ENCODE measurements around the gene ATXN7L1. TPM values are rescaled to one million over a fixed set of nuclear protein-coding genes. Genes with fewer than 3 reads are reported as not detected.

ATXN7L1 gene
- total RNA-seq, 2 experiments from 2014 or later, result 0.59 TPM; not detected in 1

DNA sequence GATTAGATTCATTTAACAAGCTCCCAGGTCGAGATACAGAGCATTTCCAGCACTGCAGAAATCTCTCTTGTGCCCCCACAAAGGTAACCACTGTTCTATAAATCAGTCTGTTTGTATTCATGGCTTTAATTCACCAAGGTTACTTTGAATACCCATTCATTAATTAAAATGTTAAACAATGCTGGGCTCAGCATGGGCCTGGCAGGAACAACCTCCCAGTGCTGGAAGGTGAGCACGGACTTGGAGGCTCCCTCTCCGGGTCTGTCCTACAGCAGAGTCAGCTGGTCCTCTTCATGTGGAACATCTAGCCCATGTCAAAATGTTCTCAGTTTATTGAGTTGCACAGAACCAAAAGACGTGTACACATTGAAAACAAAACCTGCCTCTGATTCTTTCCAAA is 279.5 kb downstream of the ATXN7L1 start:
- no peak overlapping the region for H3K27ac ChIP-seq (ENCODE audit: low read depth, low read length, poor library complexity, severe bottlenecking)
- no peak overlapping the region for H2AFZ ChIP-seq (ENCODE audit: low read length)
- BruUV-seq (replicated peaks), result no TSS peak
- POLR2A ChIA-PET, result interaction anchor here (0.6 kb wide), 1 partner anchor 1759 kb away, joined by 6 read pairs; no protein-coding TSS in a partner anchor
- intact Hi-C loops (cut with micrococcal nuclease; ENCODE audit: unreplicated experiment), result no loop called here
- no peak overlapping the region for H3K4me2 ChIP-seq (ENCODE audit: low read length)
- H4K20me1 ChIP-seq (ENCODE audit: insufficient read depth, low read length), result no peaks in the 10 kb centered on the region
- H3K36me3 ChIP-seq (ENCODE audit: insufficient read depth, low read length), result no peaks in the 10 kb centered on the region
- no peaks in the 10 kb centered on the region for H3K4me1 ChIP-seq (ENCODE audit: insufficient read depth, low read length, poor library complexity, severe bottlenecking)
- H3K4me3 ChIP-seq (ENCODE audit: low read depth, low read length, poor library complexity, severe bottlenecking), result no peak overlapping the region
- CTCF ChIA-PET (ENCODE audit: unreplicated experiment), result no interaction called here
- H3K9me3 ChIP-seq (ENCODE audit: low read length), result no peaks in the 10 kb centered on the region
- DNase-seq (ENCODE audit: low spot score), result no peak
- no peaks in the 10 kb centered on the region for H3K79me2 ChIP-seq (ENCODE audit: insufficient read depth, low read depth, low read length)
- TF ChIP-seq, protein P1, sequence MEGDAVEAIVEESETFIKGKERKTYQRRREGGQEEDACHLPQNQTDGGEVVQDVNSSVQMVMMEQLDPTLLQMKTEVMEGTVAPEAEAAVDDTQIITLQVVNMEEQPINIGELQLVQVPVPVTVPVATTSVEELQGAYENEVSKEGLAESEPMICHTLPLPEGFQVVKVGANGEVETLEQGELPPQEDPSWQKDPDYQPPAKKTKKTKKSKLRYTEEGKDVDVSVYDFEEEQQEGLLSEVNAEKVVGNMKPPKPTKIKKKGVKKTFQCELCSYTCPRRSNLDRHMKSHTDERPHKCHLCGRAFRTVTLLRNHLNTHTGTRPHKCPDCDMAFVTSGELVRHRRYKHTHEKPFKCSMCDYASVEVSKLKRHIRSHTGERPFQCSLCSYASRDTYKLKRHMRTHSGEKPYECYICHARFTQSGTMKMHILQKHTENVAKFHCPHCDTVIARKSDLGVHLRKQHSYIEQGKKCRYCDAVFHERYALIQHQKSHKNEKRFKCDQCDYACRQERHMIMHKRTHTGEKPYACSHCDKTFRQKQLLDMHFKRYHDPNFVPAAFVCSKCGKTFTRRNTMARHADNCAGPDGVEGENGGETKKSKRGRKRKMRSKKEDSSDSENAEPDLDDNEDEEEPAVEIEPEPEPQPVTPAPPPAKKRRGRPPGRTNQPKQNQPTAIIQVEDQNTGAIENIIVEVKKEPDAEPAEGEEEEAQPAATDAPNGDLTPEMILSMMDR (conservative IDR thresholded peaks at IDR 0.05; ENCODE audit: low read length), result no peak
- TF ChIP-seq EZH2phosphoT487 (IDR thresholded peaks at IDR 0.05; ENCODE audit: borderline replicate concordance, low read depth, low read length), result no peak
- no peaks in the 10 kb centered on the region for H3K9me2 ChIP-seq (ENCODE audit: insufficient read depth, low read length)

DNA sequence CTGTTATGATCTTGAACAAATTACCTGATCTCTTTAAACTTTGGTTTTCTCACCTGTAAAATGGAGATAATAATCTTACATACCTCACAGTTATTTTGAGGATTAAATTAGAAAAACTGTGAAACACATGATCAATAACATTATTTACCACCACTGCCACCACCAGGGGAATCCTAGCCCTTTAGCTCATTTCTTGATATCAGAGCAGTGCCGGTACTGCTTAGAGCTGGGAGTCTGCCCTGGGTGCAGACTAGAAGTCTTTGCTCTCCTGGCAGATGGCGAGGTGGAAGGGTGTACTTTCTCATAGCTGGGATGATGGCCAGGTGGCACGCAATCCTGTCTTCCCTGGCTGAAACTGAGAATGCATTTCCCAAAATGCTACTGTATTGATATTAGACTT is 282.4 kb downstream of the ATXN7L1 start:
- no peak for DNase-seq (ENCODE audit: low spot score)
- BruUV-seq (replicated peaks), result no TSS peak

DNA sequence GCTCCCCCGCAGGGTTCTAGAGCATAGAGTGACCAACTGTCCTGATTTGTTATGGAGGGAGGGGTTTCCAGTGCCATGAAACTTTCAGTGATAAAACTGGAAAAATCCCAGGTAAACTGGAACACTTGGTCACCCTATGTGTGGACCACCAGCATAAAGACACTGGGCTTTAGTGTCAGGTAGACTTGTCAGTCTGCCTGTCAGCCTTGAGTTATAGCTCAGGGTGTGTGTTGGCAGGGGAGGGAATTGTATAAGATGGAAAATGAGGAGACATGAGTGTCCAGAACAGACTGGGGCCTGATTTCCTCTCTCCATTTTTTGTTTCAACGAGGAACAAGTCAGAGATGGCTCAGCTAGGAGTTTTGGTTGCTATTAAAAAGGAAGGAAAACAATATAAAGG is 284.9 kb downstream of the ATXN7L1 start:
- Histone ChIP-seq H3K79me2 (ENCODE audit: insufficient read depth, low read depth, low read length) (no peaks in the 10 kb centered on the region), H3K4me3 (ENCODE audit: low read depth, low read length, poor library complexity, severe bottlenecking) (no peak overlapping the region), H3K27ac (ENCODE audit: low read depth, low read length, poor library complexity, severe bottlenecking) (no peak overlapping the region), H3K9me3 (ENCODE audit: low read length) (no peaks in the 10 kb centered on the region), H4K20me1 (ENCODE audit: insufficient read depth, low read length) (no peaks in the 10 kb centered on the region), H3K9me2 (ENCODE audit: insufficient read depth, low read length) (no peaks in the 10 kb centered on the region), H3K36me3 (ENCODE audit: insufficient read depth, low read length) (no peaks in the 10 kb centered on the region), H3K4me2 (ENCODE audit: low read length) (no peak overlapping the region), H2AFZ (ENCODE audit: low read length) (no peak overlapping the region), H3K4me1 (ENCODE audit: insufficient read depth, low read length, poor library complexity, severe bottlenecking) (peaks cover 6% of the 10 kb centered on the region)
- TF ChIP-seq EZH2phosphoT487 (IDR thresholded peaks at IDR 0.05; ENCODE audit: borderline replicate concordance, low read depth, low read length), result no peak
- TF ChIP-seq, protein P1 (conservative IDR thresholded peaks at IDR 0.05; ENCODE audit: low read length), result no peak
- BruUV-seq (replicated peaks), result no TSS peak
- ChIA-PET POLR2A (interaction anchor here (0.5 to 1.0 kb wide), 3 partner anchors 14 to 168 kb away, joined by 3 read pairs; partner anchors contain the start of gene RINT1), CTCF (ENCODE audit: unreplicated experiment) (no interaction called here)
- DNase-seq (ENCODE audit: low spot score), result no peak
- intact Hi-C loops (cut with micrococcal nuclease; ENCODE audit: unreplicated experiment), result no loop called here

More for the DNA sequence above, 282.4 kb downstream of the ATXN7L1 start:
- Histone ChIP-seq H3K4me2 (ENCODE audit: low read length) (no peak overlapping the region), H3K9me2 (ENCODE audit: insufficient read depth, low read length) (no peaks in the 10 kb centered on the region), H4K20me1 (ENCODE audit: insufficient read depth, low read length) (no peaks in the 10 kb centered on the region), H3K36me3 (ENCODE audit: insufficient read depth, low read length) (no peaks in the 10 kb centered on the region), H3K9me3 (ENCODE audit: low read length) (no peaks in the 10 kb centered on the region), H3K4me3 (ENCODE audit: low read depth, low read length, poor library complexity, severe bottlenecking) (no peak overlapping the region), H3K4me1 (ENCODE audit: insufficient read depth, low read length, poor library complexity, severe bottlenecking) (no peaks in the 10 kb centered on the region), H3K79me2 (ENCODE audit: insufficient read depth, low read depth, low read length) (no peaks in the 10 kb centered on the region), H2AFZ (ENCODE audit: low read length) (no peak overlapping the region; the same call in 1 of the 2 replicates), H3K27ac (ENCODE audit: low read depth, low read length, poor library complexity, severe bottlenecking) (no peak overlapping the region)
- intact Hi-C loops (cut with micrococcal nuclease; ENCODE audit: unreplicated experiment), result no loop called here
- ChIA-PET POLR2A (interaction anchor here (0.7 to 1.2 kb wide), 2 partner anchors 23 to 51 kb away, joined by 3 to 4 read pairs; no protein-coding TSS in a partner anchor), CTCF (ENCODE audit: unreplicated experiment) (interaction anchor here (0.8 kb wide), 1 partner anchor 10 kb away, joined by 3 read pairs; no protein-coding TSS in a partner anchor)
- TF ChIP-seq EZH2phosphoT487 (IDR thresholded peaks at IDR 0.05; ENCODE audit: borderline replicate concordance, low read depth, low read length), result no peak
- TF ChIP-seq, protein P1 (conservative IDR thresholded peaks at IDR 0.05; ENCODE audit: low read length), result no peak

All from OCI-LY7 (cell line).